DND-41 (cell line): Measurements from ENCODE around the gene KBTBD7.

Experiments used
- ATAC-seq: fragments of 200-7000 bp; cut with Tn5 transposase; 3 replicates; pipeline ENCODE4 v1.9.1; 2021; ENCODE audit warnings: low read depth; ENCODE audit not compliant: insufficient read depth
- DNase-seq: peaks from one replicate; pipeline ENCODE4 v3.0.0-alpha.2; 2020
- H2AFZ ChIP-seq: 2 replicates; pipeline ENCODE4 v1.6.0; 2012; ENCODE audit warnings: low read depth, low read length
- H3K27ac ChIP-seq: 2 replicates; pipeline ENCODE4 v1.5.1; 2012; ENCODE audit warnings: low read length, inconsistent platforms
- H3K27me3 ChIP-seq: fragments of 200-600 bp; sonication (generic); 2 replicates; pipeline ENCODE4 v1.6.0; 2012; ENCODE audit warnings: low read length, mild to moderate bottlenecking, inconsistent platforms; ENCODE audit not compliant: insufficient read depth, poor library complexity
- H3K36me3 ChIP-seq: 2 replicates; pipeline ENCODE4 v1.5.1; 2012; ENCODE audit warnings: low read length, inconsistent platforms; ENCODE audit not compliant: insufficient read depth
- H3K4me1 ChIP-seq: 2 replicates; pipeline ENCODE4 v1.5.1; 2012; ENCODE audit warnings: mild to moderate bottlenecking, low read length; ENCODE audit not compliant: insufficient read depth
- H3K4me2 ChIP-seq: 2 replicates; pipeline ENCODE4 v1.6.0; 2012; ENCODE audit warnings: mild to moderate bottlenecking, moderate library complexity, low read length, inconsistent platforms; ENCODE audit not compliant: insufficient read depth
- H3K4me3 ChIP-seq, 2 experiments: fragments of 200-600 bp in 1 of 2; shearing (Covaris generic) in 1 of 2; 2 replicates each; pipeline ENCODE4 v1.5.1; 2012 to 2016; ENCODE audit warnings: inconsistent platforms in 2 of 2, low read length in 2 of 2, mild to moderate bottlenecking in 2 of 2, low read depth in 1 of 2, moderate library complexity in 1 of 2
- H3K79me2 ChIP-seq: 2 replicates; pipeline ENCODE4 v1.6.0; 2012; ENCODE audit warnings: low read length, inconsistent platforms; ENCODE audit not compliant: insufficient read depth
- H3K9ac ChIP-seq: 2 replicates; pipeline ENCODE4 v1.6.0; 2012; ENCODE audit warnings: low read depth, mild to moderate bottlenecking, inconsistent platforms, low read length, moderate library complexity
- H3K9me3 ChIP-seq: 2 replicates; pipeline ENCODE4 v1.5.1; 2012; ENCODE audit warnings: low read length, moderate library complexity, mild to moderate bottlenecking, inconsistent platforms; ENCODE audit not compliant: insufficient read depth, severe bottlenecking
- H4K20me1 ChIP-seq: 2 replicates; pipeline ENCODE4 v1.6.0; 2012; ENCODE audit warnings: low read length; ENCODE audit not compliant: insufficient read depth
- CTCF ChIP-seq: IDR thresholded peaks from 2 replicates; pipeline ENCODE4 v1.5.1; 2012; ENCODE audit warnings: borderline replicate concordance, low read length, moderate library complexity, mild to moderate bottlenecking; ENCODE audit not compliant: poor library complexity, severe bottlenecking; ENCODE audit errors: extremely low read depth
- EZH2 ChIP-seq: IDR thresholded peaks from 3 replicates; pipeline ENCODE4 v1.6.1; 2012; ENCODE audit warnings: borderline replicate concordance, low read depth, mild to moderate bottlenecking, moderate library complexity, low read length, inconsistent platforms; ENCODE audit not compliant: severe bottlenecking

KBTBD7 gene

GRCh38 chr13:41220401-41220800 is 26.0 kb upstream of the KBTBD7 start:
- no peaks in the 10 kb centered on the region for H3K27me3 ChIP-seq
- DNase-seq: no peak
- H4K20me1 ChIP-seq: no peaks in the 10 kb centered on the region
- no peaks in the 10 kb centered on the region for H3K79me2 ChIP-seq
- H3K9me3 ChIP-seq: no peaks in the 10 kb centered on the region
- no peak for TF ChIP-seq CTCF
- no peak for TF ChIP-seq EZH2
- ATAC-seq: no peak
- no peak overlapping the region for H3K9ac ChIP-seq
- H3K4me1 ChIP-seq: no peaks in the 10 kb centered on the region
- no peak overlapping the region for H3K4me2 ChIP-seq
- H3K27ac ChIP-seq: no peak overlapping the region
- H3K4me3 ChIP-seq: no peak overlapping the region
- no peak overlapping the region for H2AFZ ChIP-seq
- H3K36me3 ChIP-seq: peaks cover 13% of the 10 kb centered on the region; the same call in 1 of the 2 replicates

GRCh38 chr13:41216160-41216559 is 21.8 kb upstream of the KBTBD7 start:
- Histone ChIP-seq H3K4me1 (no peaks in the 10 kb centered on the region), H3K79me2 (no peaks in the 10 kb centered on the region), H3K9me3 (peaks cover 5% of the 10 kb centered on the region), H3K36me3 (peaks cover 6% of the 10 kb centered on the region; the same call in 1 of the 2 replicates), H3K9ac (no peak overlapping the region), H3K4me3 (no peak overlapping the region), H2AFZ (no peak overlapping the region), H3K27ac (no peak overlapping the region), H4K20me1 (no peaks in the 10 kb centered on the region), H3K27me3 (no peaks in the 10 kb centered on the region), H3K4me2 (no peak overlapping the region)
- ATAC-seq (no peak), DNase-seq (no peak)
- TF ChIP-seq CTCF (no peak), EZH2 (no peak)

- Histone ChIP-seq H3K4me1 (no peaks in the 10 kb centered on the region), H3K4me2 (no peak overlapping the region), H3K79me2 (no peaks in the 10 kb centered on the region), H3K36me3 (peaks cover 6% of the 10 kb centered on the region; the same call in 1 of the 2 replicates), H4K20me1 (no peaks in the 10 kb centered on the region), H3K27me3 (no peaks in the 10 kb centered on the region), H3K9me3 (peaks cover 9% of the 10 kb centered on the region), H2AFZ (no peak overlapping the region), H3K27ac (no peak overlapping the region), H3K4me3 (no peak overlapping the region), H3K9ac (no peak overlapping the region)
- TF ChIP-seq EZH2 (no peak), CTCF (no peak)
- DNase-seq (no peak), ATAC-seq (no peak)
Measured at GRCh38 chr13:41213919-41214318, 19.6 kb upstream of the KBTBD7 start.

- H2AFZ ChIP-seq: no peak overlapping the region
- TF ChIP-seq EZH2: no peak
- TF ChIP-seq CTCF: no peak
- H3K27ac ChIP-seq: no peak overlapping the region
Measured at GRCh38 chr13:41213316-41213715, 18.9 kb upstream of the KBTBD7 start.

More at GRCh38 chr13:41213316-41213715, 18.9 kb upstream of the KBTBD7 start:
- Histone ChIP-seq H4K20me1 (no peaks in the 10 kb centered on the region), H3K4me3 (no peak overlapping the region), H3K9me3 (peaks cover 9% of the 10 kb centered on the region), H3K27me3 (no peaks in the 10 kb centered on the region), H3K4me2 (no peak overlapping the region), H3K36me3 (peaks cover 6% of the 10 kb centered on the region; the same call in 1 of the 2 replicates), H3K4me1 (no peaks in the 10 kb centered on the region), H3K9ac (no peak overlapping the region), H3K79me2 (no peaks in the 10 kb centered on the region)
- DNase-seq: no peak
- no peak for ATAC-seq
